GM19043 (cell line): ENCODE results near the gene ZNF234.
"Not testable (repeated sequence)": the region's sequence is repeated elsewhere in the genome, so short reads cannot be mapped to it uniquely, and the experiment has no call there.

ENCODE experiments used
- ATAC-seq: cut with Tn5 transposase; IDR thresholded peaks from one replicate; pipeline ENCODE4 v1.9.1; 2021; ENCODE audit warnings: low read depth; ENCODE audit not compliant: unreplicated experiment

Gene ZNF234

GRCh38 chr19:44141191-44142058, at the start of gene ZNF234:
Gene ZNF234, plus strand, starts transcription at chr19:44141554. Its CDS starts 3,079 bp downstream, at chr19:44144633.
- ATAC-seq = no peak

GRCh38 chr19:44092108-44092507, 49.2 kb upstream of the ZNF234 start:
- no peak for ATAC-seq

- ATAC-seq = peak; percentile 77
Measured at GRCh38 chr19:44093931-44094765, 47.2 kb upstream of the ZNF234 start, which contains the start of gene ZNF224. Gene ZNF224, plus strand, starts transcription at chr19:44094361. Its CDS starts 3,513 bp downstream, at chr19:44097874.

GRCh38 chr19:44107751-44108150, 33.6 kb upstream of the ZNF234 start:
- no peak for ATAC-seq

GRCh38 chr19:44109458-44109857, 31.9 kb upstream of the ZNF234 start:
- no peak for ATAC-seq

GRCh38 chr19:44111910-44112463, 29.4 kb upstream of the ZNF234 start:
- ATAC-seq = no peak

GRCh38 chr19:44112802-44113137, 28.6 kb upstream of the ZNF234 start:
- no peak for ATAC-seq

- peak; percentile 89 for ATAC-seq
Measured at GRCh38 chr19:44113138-44113783, 28.1 kb upstream of the ZNF234 start, which contains the start of gene ZNF225. Gene ZNF225, plus strand, starts transcription at chr19:44113399. Its CDS starts 2,429 bp downstream, at chr19:44115828.

- no peak for ATAC-seq
Measured at GRCh38 chr19:44113784-44114390, 27.5 kb upstream of the ZNF234 start.

- ATAC-seq = not testable (repeated sequence)
Measured at GRCh38 chr19:44121162-44121561, 20.2 kb upstream of the ZNF234 start.

- no peak for ATAC-seq
Measured at GRCh38 chr19:44131955-44132354, 9.4 kb upstream of the ZNF234 start.

GRCh38 chr19:44142059-44142433, 692 bp downstream of the ZNF234 start:
- no peak for ATAC-seq

- ATAC-seq = no peak
Measured at GRCh38 chr19:44149776-44150175, 8.4 kb downstream of the ZNF234 start.

- ATAC-seq = no peak
Measured at GRCh38 chr19:44151491-44151890, 10.1 kb downstream of the ZNF234 start.

GRCh38 chr19:44156475-44156874, 15.1 kb downstream of the ZNF234 start:
- no peak for ATAC-seq

GRCh38 chr19:44163789-44164188, 22.4 kb downstream of the ZNF234 start:
- ATAC-seq = no peak

- peak; percentile 9 for ATAC-seq
Measured at GRCh38 chr19:44164327-44164672, 22.9 kb downstream of the ZNF234 start.

GRCh38 chr19:44164673-44165512, 23.5 kb downstream of the ZNF234 start, which contains the start of gene ZNF226:
Gene ZNF226, plus strand, starts transcription at chr19:44165100. Its CDS starts 4,981 bp downstream, at chr19:44170081.
- ATAC-seq = peak; percentile 80

- ATAC-seq = not testable (repeated sequence)
Measured at GRCh38 chr19:44170660-44171059, 29.3 kb downstream of the ZNF234 start.
